CD14-positive monocyte (primary cell): ENCODE measurements around the gene LTB4R. TPM values are rescaled to one million over a fixed set of nuclear protein-coding genes. Genes with fewer than 3 reads are reported as not detected.
A peak's percentile ranks its signal among the peaks of the same experiment; 100 is the strongest.

Experiments
- DNase-seq, 3 donors: peaks; one replicate each; pipeline ENCODE4 v3.0.0-alpha.2; 2011 to 2022
- H2AFZ ChIP-seq: 2 replicates; pipeline ENCODE4 v1.6.0; 2012; ENCODE audit warnings: mild to moderate bottlenecking, low read depth, low read length, inconsistent platforms; ENCODE audit not compliant: insufficient read depth, poor library complexity, severe bottlenecking
- H3K27ac ChIP-seq, 2 donors: 1 replicate in 1 of 2; 2 replicates in 1 of 2; pipeline ENCODE4 v1.5.1; 2012 to 2013; ENCODE audit warnings: low read length in 2 of 2, control low read depth in 1 of 2, inconsistent platforms in 1 of 2, low read depth in 1 of 2, mild to moderate bottlenecking in 1 of 2
- H3K27me3 ChIP-seq, 2 donors: one replicate each; pipeline versions ENCODE4 v1.6.0 to v1.6.1; 2011 to 2013; ENCODE audit warnings: low read length in 2 of 2; ENCODE audit not compliant: control insufficient read depth in 2 of 2, insufficient read depth in 2 of 2
- H3K36me3 ChIP-seq, 2 donors: replicated peaks in 1 of 2; 1 replicate in 1 of 2; 2 replicates in 1 of 2; pipeline versions ENCODE4 v1.5.1 to v1.6.1; 2012 to 2013; ENCODE audit warnings: low read length in 2 of 2, control low read depth in 1 of 2, inconsistent platforms in 1 of 2, mild to moderate bottlenecking in 1 of 2; ENCODE audit not compliant: insufficient read depth in 2 of 2, control insufficient read depth in 1 of 2
- H3K4me1 ChIP-seq, 2 donors: 1 replicate in 1 of 2; 2 replicates in 1 of 2; pipeline versions ENCODE4 v1.5.1 to v1.6.1; 2012 to 2013; ENCODE audit warnings: low read length in 2 of 2, control low read depth in 1 of 2, inconsistent platforms in 1 of 2, mild to moderate bottlenecking in 1 of 2, moderate library complexity in 1 of 2; ENCODE audit not compliant: insufficient read depth in 2 of 2, control insufficient read depth in 1 of 2
- H3K4me2 ChIP-seq: replicated peaks from 2 replicates; pipeline ENCODE3; 2012; ENCODE audit warnings: low read length, moderate library complexity, mild to moderate bottlenecking; ENCODE audit not compliant: poor library complexity, severe bottlenecking; ENCODE audit errors: extremely low read depth
- H3K4me3 ChIP-seq, 3 experiments: fragments of 200-600 bp in 1 of 3; sonication (generic) in 1 of 3; replicated peaks in 1 of 3; 1 replicate in 2 of 3; 2 replicates in 1 of 3; pipeline ENCODE4 v1.5.1; 2011 to 2013; ENCODE audit warnings: low read length in 3 of 3, mild to moderate bottlenecking in 3 of 3, control low read depth in 2 of 3, low read depth in 2 of 3, inconsistent platforms in 1 of 3, moderate library complexity in 1 of 3
- H3K79me2 ChIP-seq: 2 replicates; pipeline ENCODE4 v1.6.0; 2012; ENCODE audit warnings: mild to moderate bottlenecking, control low read depth, inconsistent platforms, low read length, moderate library complexity; ENCODE audit not compliant: insufficient read depth
- H3K9ac ChIP-seq: 2 replicates; pipeline ENCODE4 v1.6.0; 2017; ENCODE audit warnings: low read length, mild to moderate bottlenecking; ENCODE audit not compliant: insufficient read depth, poor library complexity, severe bottlenecking
- H3K9me3 ChIP-seq, 2 donors: replicated peaks in 1 of 2; 1 replicate in 1 of 2; 2 replicates in 1 of 2; pipeline versions ENCODE4 v1.5.1 to v1.6.1; 2012 to 2013; ENCODE audit warnings: low read length in 2 of 2, control low read depth in 1 of 2; ENCODE audit not compliant: control insufficient read depth in 1 of 2, insufficient read depth in 1 of 2
- H4K20me1 ChIP-seq: 2 replicates; pipeline ENCODE4 v1.6.0; 2012; ENCODE audit warnings: mild to moderate bottlenecking, low read length, control low read depth, moderate library complexity; ENCODE audit not compliant: insufficient read depth
- H3K27ac Mint-ChIP-seq, 7 donors: one replicate each; pipeline ENCODE4 v1.8.0; 2020; ENCODE audit warnings: mild to moderate bottlenecking in 7 of 7, mixed read lengths in 7 of 7, moderate library complexity in 6 of 7, inconsistent platforms in 2 of 7
- H3K27me3 Mint-ChIP-seq, 3 donors: one replicate each; pipeline ENCODE4 v1.8.0; 2021 to 2022; ENCODE audit warnings: low read depth in 3 of 3, mild to moderate bottlenecking in 3 of 3, mixed read lengths in 3 of 3, moderate library complexity in 3 of 3, inconsistent platforms in 1 of 3
- H3K36me3 Mint-ChIP-seq, 2 donors: one replicate each; pipeline ENCODE4 v1.8.0; 2020; ENCODE audit warnings: mixed read lengths in 2 of 2, inconsistent platforms in 1 of 2, mild to moderate bottlenecking in 1 of 2
- H3K4me1 Mint-ChIP-seq: one replicate; pipeline ENCODE4 v1.8.0; 2020; ENCODE audit warnings: mild to moderate bottlenecking, mixed read lengths
- H3K4me3 Mint-ChIP-seq, 2 donors: one replicate each; pipeline ENCODE4 v1.8.0; 2020; ENCODE audit warnings: mild to moderate bottlenecking in 2 of 2, mixed read lengths in 2 of 2, moderate library complexity in 1 of 2
- H3K9me3 Mint-ChIP-seq, 7 donors: one replicate each; pipeline ENCODE4 v1.8.0; 2020 to 2022; ENCODE audit warnings: mixed read lengths in 7 of 7, mild to moderate bottlenecking in 6 of 7, moderate library complexity in 6 of 7, inconsistent platforms in 2 of 7
- CTCF ChIP-seq: fragments of 200-600 bp; IDR thresholded peaks from one replicate; pipeline ENCODE4 v1.8.0; 2022; ENCODE audit warnings: antibody characterized with exemption, mild to moderate bottlenecking
- WGBS: methylation state at CpG from one replicate; pipeline ENCODE4 v1.1.5; 2013; ENCODE audit warnings: missing lambda C conversion rate; ENCODE audit not compliant: insufficient coverage; 5-methylcytosine and 5-hydroxymethylcytosine counted together
- intact Hi-C, 2 donors: fragments of 100-400 bp; cut with micrococcal nuclease; formaldehyde crosslinking; loops; one replicate each; pipeline versions ENCODE4 v1.15.0 to v1.15.1; 2023
- polyA plus RNA-seq, 3 donors: library from polyadenylated mRNA; depleted of rRNA in 1 of 3; unstranded in 2 of 3; stranded (reverse) in 1 of 3; fragments of 300-500 nt in 2 of 3; fragments of >200 nt in 1 of 3; fragmentation: Illumina TruSeq in 2 of 3; gene quantifications; 1 replicate in 2 of 3; 2 replicates in 1 of 3; pipeline ENCODE4 v1.2.3, GENCODE V29; 2012 to 2021

LTB4R gene
- polyA plus RNA-seq, 3 donors, result 51.5 to 98.5 (median 87.3) TPM

GRCh38 chr14:24267516-24267915 is 43.8 kb upstream of the LTB4R start:
- peaks cover 29% of the 10 kb centered on the region for H3K79me2 ChIP-seq
- WGBS, result over 99% methylated on average over 9 of the region's 9 CpGs
- Mint-ChIP-seq H3K36me3 (peaks cover 54 to 71% of the 10 kb centered on the region in 2 donors), H3K9me3 (peaks cover 0 to 2% (median 0%) of the 10 kb centered on the region in 7 donors), H3K4me1 (peaks cover 22% of the 10 kb centered on the region), H3K27ac (peak overlapping the region in 4 of 7 donors; percentile 13 to 59 (median 38)), H3K4me3 (no peak overlapping the region), H3K27me3 (peaks cover 0 to 2% (median 2%) of the 10 kb centered on the region in 3 donors)
- no peak overlapping the region for H3K27ac ChIP-seq
- no peak overlapping the region for H3K4me2 ChIP-seq
- peaks cover 16 to 20% of the 10 kb centered on the region in 2 donors for H3K4me1 ChIP-seq
- no peak for TF ChIP-seq CTCF
- no peak overlapping the region for H3K4me3 ChIP-seq
- peaks cover 61 to 74% of the 10 kb centered on the region in 2 donors for H3K36me3 ChIP-seq
- H2AFZ ChIP-seq, result no peak overlapping the region
- H3K9me3 ChIP-seq, result no peaks in the 10 kb centered on the region
- no peak for DNase-seq
- intact Hi-C loops, result no loop called here
- H3K27me3 ChIP-seq, result no peaks in the 10 kb centered on the region
- no peak overlapping the region for H3K9ac ChIP-seq
- H4K20me1 ChIP-seq, result no peaks in the 10 kb centered on the region

DNA sequence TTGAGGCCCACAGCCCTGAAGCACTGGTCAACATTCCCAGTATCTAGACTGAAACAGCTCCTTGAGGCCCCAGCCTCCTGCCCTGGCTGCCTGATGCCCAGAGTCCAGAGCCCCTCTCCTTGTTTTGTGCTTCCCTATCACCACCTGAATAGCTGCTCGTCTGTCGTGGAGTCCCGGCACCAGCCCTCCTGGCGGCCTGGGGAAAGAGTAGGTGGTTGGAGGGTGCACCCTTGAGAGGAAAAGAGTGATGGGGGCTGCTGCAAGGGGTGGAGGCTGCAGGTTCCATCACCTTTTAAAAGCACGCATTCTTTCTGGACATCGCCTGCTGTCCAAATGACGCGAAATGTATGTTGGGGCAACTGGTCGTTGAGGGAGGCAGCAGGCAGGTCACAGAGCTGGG is 43.1 kb upstream of the LTB4R start:
- Histone ChIP-seq H3K4me2 (no peak overlapping the region), H2AFZ (no peak overlapping the region), H3K27ac (no peak overlapping the region), H4K20me1 (no peaks in the 10 kb centered on the region), H3K9ac (no peak overlapping the region), H3K36me3 (peaks cover 61 to 68% of the 10 kb centered on the region in 2 donors), H3K9me3 (no peaks in the 10 kb centered on the region), H3K4me1 (peaks cover 23 to 27% of the 10 kb centered on the region in 2 donors), H3K4me3 (no peak overlapping the region), H3K79me2 (peaks cover 34% of the 10 kb centered on the region), H3K27me3 (no peaks in the 10 kb centered on the region)
- Mint-ChIP-seq H3K27ac (no peak overlapping the region), H3K27me3 (peaks cover 0 to 2% (median 2%) of the 10 kb centered on the region in 3 donors), H3K4me3 (no peak overlapping the region), H3K4me1 (peaks cover 29% of the 10 kb centered on the region), H3K36me3 (peaks cover 54 to 68% of the 10 kb centered on the region in 2 donors), H3K9me3 (peaks cover 0 to 2% (median 0%) of the 10 kb centered on the region in 7 donors)
- DNase-seq, result no peak
- no peak for TF ChIP-seq CTCF
- intact Hi-C loops, result no loop called here
- 100% methylated on average over 1 of the region's 9 CpGs for WGBS
